ENCODE data around the gene RTL10. TPM values are rescaled to one million over a fixed set of nuclear protein-coding genes. Genes with fewer than 3 reads are reported as not detected.

RTL10 gene
- total RNA-seq, 1 experiment from 2014 or later: 7.1 TPM

DNA sequence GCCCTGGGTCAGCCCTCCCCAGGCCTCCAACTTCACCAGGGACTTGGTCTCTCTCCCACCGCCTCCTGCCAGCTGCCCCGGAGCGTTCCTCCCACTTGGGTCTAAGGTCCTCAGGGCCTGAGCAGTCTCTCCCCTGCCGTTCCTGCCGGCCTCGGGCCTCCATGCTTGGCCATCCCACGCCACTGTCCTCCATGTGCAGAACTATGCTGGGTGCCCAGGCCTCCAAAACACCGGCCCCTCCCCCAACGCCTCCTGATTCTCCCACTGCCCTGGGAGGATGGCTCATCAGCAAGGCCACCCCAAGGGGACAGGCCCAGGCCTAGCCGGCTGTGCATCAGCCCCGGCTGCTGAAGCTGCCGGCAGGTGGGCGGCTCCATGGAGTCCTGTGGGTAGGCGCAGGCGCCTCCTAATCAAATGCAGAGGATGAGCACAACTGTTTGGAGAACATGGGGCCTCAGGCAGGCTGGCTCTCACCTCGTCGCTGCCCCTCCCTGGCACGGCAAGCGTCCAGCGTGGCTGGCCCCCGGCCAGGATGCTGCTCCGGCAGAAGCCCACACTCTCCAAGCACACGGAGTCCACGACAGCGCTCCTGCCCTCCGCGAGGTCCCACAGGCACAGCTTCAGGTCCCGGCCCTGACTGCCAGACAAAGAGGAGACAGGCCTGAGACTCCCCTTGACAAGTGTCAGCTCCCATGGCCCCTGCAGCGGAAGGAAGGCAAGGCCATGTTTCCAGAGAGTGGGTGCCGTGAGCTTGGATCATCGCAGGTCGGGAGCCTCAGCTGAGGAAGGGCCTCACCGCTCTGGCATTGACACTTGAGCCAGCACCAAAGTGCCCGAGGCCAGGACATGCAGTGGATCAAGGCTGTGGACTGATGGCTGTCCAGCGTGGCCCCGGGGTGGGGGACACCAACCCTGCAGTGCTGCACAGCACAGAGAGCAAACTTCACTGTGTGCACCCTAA is 42.6 kb downstream of the RTL10 start:
- in situ Hi-C loops (cut with HindIII; ENCODE audit: low pct_unique_long_range_greater_than_20kb, low sequenced_read_pairs): no loop called here
- no peak for DNase-seq (ENCODE audit: low read depth, low spot score)

- in situ Hi-C loops (cut with HindIII; ENCODE audit: low pct_unique_long_range_greater_than_20kb, low sequenced_read_pairs): no loop called here
- DNase-seq (ENCODE audit: low read depth, low spot score): no peak
These were observed 43.5 kb downstream of the RTL10 start for GRCh38 chr22:19811211-19811621.

DNA sequence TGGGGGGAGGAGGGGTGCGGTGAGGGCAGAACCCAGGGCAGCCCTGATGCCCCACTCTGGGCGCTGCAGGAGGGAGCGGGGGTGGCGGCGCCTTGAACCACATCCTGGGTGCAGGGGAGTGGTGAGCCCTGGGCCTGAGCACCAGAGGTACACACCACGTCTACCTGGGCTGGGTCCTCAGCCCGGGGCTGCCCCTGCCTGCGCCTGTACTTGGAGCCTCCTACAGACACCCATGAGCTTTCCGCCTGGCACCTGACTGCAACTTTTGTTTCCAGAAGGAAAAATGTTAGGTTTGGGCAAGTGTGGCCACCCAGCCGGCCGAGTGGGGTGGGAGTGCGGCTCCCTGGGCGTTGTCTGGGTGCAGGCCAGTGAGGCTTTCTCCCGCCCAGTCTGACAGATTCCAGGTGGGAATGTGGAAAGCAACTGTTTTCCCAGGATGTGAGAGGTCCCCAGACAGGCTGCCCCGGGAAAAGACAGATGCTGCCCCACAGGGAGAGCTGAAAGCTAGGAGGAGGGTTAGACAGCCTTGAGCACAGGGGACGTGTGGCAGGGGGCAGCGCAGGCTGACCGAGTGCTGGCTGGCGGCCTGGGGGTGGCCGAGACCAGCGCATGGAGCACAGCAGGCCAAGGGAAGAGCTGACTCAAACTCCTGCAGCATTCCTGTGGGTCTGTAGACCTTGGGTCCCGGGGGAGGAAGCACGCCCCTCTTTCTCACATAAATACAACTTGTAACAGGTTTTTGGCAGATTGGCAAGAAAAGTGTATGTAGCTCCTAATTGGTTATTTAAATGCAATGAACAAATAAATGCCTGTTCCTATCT is 44.1 kb downstream of the RTL10 start:
- in situ Hi-C loops (cut with HindIII; ENCODE audit: low pct_unique_long_range_greater_than_20kb, low sequenced_read_pairs): no loop called here
- no peak for DNase-seq (ENCODE audit: low read depth, low spot score)

DNA sequence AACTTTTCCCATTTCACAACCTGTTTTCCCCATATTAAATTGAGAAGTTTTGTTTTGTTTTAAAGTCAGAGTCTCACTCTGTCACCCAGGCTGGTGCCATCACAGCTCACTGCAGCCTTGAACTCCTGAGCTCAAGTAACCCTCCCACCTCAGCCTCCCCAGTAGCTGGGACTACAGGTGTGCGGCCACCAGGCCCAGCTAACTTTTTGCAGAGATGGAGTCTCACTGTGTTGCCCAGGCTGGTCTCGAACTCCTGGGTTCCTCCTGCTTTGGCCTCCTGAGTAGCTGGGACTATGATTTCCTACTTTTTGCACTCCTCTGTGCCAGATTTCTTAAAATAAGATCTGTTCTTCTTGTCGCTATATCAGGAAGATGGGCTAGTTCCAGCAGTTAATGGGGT is 44.9 kb downstream of the RTL10 start:
- DNase-seq (ENCODE audit: low read depth, low spot score): no peak
- in situ Hi-C loops (cut with HindIII; ENCODE audit: low pct_unique_long_range_greater_than_20kb, low sequenced_read_pairs): no loop called here

GRCh38 chr22:19808873-19809478 is 45.7 kb downstream of the RTL10 start:
- DNase-seq (ENCODE audit: low read depth, low spot score): no peak
- in situ Hi-C loops (cut with HindIII; ENCODE audit: low pct_unique_long_range_greater_than_20kb, low sequenced_read_pairs): no loop called here

DNA sequence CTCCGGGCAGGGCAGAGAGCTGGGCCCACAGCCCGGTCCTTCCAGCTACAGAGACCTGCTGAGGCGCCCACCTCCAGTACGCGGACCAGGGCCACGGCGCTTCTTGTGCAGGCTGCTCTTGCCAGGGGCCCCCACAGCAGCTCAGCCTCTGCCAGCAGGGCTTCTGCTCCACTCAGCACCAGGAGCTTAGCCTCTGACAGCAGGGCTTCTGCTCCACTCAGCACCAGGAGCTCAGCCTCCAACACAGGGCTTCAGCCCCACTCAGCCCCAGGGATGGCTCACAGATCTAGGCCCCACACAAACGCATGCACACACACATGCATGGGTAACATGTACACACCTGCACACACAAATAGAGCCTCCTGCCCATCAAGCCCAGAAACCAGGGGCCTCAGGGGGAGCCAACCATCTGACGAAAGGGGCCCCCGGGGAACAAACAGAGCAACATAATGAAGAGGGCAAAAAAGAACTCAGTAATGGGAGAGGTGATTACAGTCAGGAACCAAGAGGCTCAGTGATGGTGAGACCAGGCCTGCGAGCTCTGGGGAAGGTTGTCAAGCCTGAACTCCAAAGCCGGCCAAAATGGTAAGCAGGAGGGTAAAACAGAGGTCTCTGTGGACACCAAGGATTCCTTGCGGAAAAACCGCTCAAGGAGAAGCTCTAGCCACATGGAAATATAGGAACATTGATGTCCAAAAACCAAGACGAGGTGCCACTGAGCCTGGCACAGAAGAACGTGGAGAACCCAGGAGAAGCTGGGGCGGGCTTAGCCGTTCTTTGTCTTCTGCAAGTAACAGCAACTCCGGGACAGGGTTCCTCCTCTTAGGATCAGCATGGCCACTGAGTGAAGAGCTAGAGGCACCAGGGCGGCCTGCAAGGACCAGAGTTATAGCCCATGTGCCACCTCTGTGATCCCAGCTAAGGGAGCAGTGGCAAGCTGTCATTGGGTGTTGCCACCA is 46.5 kb downstream of the RTL10 start:
- no peak for DNase-seq (ENCODE audit: low read depth, low spot score)
- in situ Hi-C loops (cut with HindIII; ENCODE audit: low pct_unique_long_range_greater_than_20kb, low sequenced_read_pairs): no loop called here

DNA sequence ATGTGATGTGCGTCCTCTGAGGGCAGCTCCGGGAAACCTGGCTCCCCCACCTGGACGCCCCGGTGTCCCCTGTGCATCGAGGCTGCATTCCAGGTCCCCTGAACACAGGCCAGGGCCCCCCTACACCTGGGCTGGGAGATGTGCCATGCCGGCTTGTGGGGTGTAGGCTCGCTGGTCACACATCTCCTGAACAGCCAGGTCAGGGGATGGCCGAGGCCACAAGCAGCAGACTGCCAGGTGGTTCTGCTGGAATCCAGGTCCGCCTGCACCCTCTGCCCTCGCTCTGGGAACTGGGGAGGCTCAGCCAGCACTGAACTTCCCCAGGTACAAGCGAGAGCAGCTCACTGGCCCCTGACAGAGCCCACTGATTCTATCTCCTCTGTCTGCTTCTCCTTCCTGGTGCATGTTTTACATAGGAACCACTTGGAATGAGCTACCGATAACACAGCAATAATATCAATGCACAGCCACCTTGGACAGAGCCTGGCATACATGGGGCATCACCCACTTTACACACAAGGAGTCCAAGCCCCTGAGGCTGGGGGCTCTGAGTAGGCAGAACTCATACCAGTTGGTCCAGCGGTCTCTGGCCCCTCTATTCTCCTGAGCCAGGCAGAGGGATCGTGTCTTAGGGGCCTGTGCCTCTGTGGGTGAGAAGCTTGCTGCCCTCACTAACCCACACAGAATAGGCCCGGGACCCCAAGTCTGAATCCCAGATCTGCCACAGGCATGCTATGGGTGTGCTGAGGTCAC is 47.3 kb downstream of the RTL10 start:
- in situ Hi-C loops (cut with HindIII; ENCODE audit: low pct_unique_long_range_greater_than_20kb, low sequenced_read_pairs): no loop called here
- DNase-seq (ENCODE audit: low read depth, low spot score): no peak

DNA sequence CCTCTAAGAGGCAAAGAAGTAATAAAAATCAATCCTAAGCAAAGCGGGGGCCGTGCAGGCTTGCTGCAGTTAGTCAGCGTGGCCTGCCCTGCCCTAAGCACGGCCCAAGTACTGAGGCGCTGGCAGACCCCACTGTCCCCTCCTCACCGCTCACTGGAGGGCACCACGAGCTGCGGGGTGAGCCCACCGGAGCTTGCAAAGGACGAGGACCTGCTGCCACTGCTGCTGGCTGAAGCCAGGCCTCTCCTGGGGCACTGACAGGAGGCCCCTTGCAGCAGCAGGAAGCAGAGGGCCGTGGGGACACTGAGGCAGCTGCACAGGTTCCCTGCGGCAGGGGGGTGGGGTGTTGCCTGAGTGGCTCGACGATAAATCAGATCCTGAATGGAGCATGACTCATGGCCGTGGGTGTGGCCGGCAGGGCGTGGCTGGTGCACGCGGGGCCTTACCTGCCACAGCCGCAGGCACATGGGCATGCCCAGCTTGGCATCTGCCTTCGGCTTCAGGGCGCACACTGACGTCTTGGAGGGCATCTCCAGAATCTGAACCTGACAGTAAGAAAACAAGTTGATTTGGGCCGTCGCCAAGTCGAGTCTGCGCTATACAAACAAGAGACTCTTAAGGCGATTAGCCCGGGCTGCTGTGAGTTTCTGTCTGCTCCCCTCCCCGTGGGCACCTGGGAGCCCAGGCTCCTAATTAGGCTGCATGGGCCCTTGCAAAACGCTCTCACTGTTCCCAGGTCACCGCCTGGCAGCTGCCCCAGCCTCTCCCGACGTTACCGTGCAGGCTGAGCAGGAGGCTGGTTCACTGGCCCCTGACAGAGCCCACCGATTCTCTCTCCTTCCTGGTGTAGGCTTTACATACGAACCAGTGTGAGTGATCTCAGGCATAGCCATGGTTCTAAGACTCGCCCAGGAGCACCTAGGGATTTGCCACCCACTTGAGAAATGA is 48.2 kb downstream of the RTL10 start:
- in situ Hi-C loops (cut with HindIII; ENCODE audit: low pct_unique_long_range_greater_than_20kb, low sequenced_read_pairs): no loop called here
- no peak for DNase-seq (ENCODE audit: low read depth, low spot score)

DNA sequence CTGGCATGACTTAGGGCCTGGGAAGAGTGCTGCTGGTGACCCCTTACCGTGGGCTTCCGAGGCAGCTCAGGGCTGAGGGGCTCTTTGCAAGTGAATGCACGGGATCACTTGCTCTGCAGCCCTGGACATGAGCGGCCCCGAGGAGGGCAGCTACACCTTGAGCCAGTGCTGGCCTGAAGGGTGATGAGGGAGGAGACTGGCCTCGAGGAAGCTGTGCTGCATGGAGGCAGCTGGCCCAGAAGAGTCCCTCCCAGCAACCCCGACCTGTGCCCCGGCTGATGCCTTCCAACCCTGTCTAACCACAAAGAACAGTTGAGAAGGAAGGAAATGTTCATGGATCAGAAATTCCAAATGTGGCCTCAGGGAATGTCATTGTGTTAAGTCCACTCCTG is 48.9 kb downstream of the RTL10 start:
- in situ Hi-C loops (cut with HindIII; ENCODE audit: low pct_unique_long_range_greater_than_20kb, low sequenced_read_pairs): no loop called here

More for the DNA sequence above, 48.9 kb downstream of the RTL10 start:
- no peak for DNase-seq (ENCODE audit: low read depth, low spot score)

Other genes starting within 250 kb of the RTL10 start
- gene SEPTIN5, start 140.4 kb downstream of the RTL10 start, total RNA-seq (2014; rRNA removed; shearing (Covaris generic)): 13.8 and 16.3 TPM in 2 replicates
- 1.5 and 1.6 TPM in 2 replicates for gene GP1BB, start 131.3 kb downstream of the RTL10 start, total RNA-seq (2014; rRNA removed; shearing (Covaris generic))
- gene TBX1, start 94.1 kb downstream of the RTL10 start, total RNA-seq (2014; rRNA removed; shearing (Covaris generic)): 0.08 TPM in 1 of 2 replicates, not detected in the other
- 6.2 and 8.7 TPM in 2 replicates for gene GNB1L, start within 50 bp of the RTL10 start, total RNA-seq (2014; rRNA removed; shearing (Covaris generic))
- gene COMT, start 86.9 kb upstream of the RTL10 start, total RNA-seq (2014; rRNA removed; shearing (Covaris generic)): 156 and 172 TPM in 2 replicates
- gene TXNRD2, start 86.9 kb upstream of the RTL10 start, total RNA-seq (2014; rRNA removed; shearing (Covaris generic)): 24.7 and 25.8 TPM in 2 replicates
- gene ARVCF, start 161.9 kb upstream of the RTL10 start, total RNA-seq (2014; rRNA removed; shearing (Covaris generic)): 4.9 and 5.4 TPM in 2 replicates
- gene TANGO2, start 166.2 kb upstream of the RTL10 start, total RNA-seq (2014; rRNA removed; shearing (Covaris generic)): 68.3 and 70.0 TPM in 2 replicates
- 12.4 and 18.2 TPM in 2 replicates for gene DGCR8, start 225.4 kb upstream of the RTL10 start, total RNA-seq (2014; rRNA removed; shearing (Covaris generic))